ENCODE data around the gene ATP13A4.

DNA sequence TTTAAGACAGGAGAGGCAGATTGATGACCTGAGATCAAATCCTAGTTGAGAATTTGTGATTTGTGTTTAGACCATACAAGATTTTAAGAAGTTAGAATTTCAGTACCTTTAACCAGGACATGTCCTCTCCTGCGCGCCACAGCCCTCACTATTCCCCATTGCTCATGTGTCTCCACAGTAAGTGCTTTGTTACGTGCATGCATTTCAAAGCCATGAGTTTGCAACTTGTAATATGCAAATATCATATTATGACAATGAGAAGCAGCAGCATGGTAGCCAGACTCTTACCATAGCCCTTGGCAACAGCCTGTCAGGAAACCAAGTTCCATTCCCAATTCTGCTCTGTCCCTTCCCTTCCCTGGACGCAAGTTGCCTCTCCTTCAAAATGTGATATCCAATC is 102.8 kb downstream of the ATP13A4 start:
- TF ChIP-seq ZC3H10 (CRISPR knock-in tag; IDR thresholded peaks at IDR 0.05) (no peak), ESRRG (CRISPR knock-in tag; IDR thresholded peaks at IDR 0.05) (no peak), RARB (CRISPR knock-in tag; IDR thresholded peaks at IDR 0.05) (no peak), ZFP3 (CRISPR knock-in tag; IDR thresholded peaks at IDR 0.05) (no peak), TCF4 (CRISPR knock-in tag; IDR thresholded peaks at IDR 0.05; ENCODE audit: borderline replicate concordance) (no peak)
